Stimulated activated CD8-positive, alpha-beta memory T cell treated with anti-CD3 and anti-CD28 coated beads, Interleukin-15, amount 100 ng/mL, for 24 hours (primary cell): ENCODE measurements around the gene ERBB2.
"Not testable (repeated sequence)": the region's sequence is repeated elsewhere in the genome, so short reads cannot be mapped to it uniquely, and the experiment has no call there.

ENCODE experiments used
- DNase-seq: peaks from one replicate; pipeline ENCODE4 v3.0.0-alpha.2; 2020; ENCODE audit warnings: low read depth

Gene ERBB2

DNA sequence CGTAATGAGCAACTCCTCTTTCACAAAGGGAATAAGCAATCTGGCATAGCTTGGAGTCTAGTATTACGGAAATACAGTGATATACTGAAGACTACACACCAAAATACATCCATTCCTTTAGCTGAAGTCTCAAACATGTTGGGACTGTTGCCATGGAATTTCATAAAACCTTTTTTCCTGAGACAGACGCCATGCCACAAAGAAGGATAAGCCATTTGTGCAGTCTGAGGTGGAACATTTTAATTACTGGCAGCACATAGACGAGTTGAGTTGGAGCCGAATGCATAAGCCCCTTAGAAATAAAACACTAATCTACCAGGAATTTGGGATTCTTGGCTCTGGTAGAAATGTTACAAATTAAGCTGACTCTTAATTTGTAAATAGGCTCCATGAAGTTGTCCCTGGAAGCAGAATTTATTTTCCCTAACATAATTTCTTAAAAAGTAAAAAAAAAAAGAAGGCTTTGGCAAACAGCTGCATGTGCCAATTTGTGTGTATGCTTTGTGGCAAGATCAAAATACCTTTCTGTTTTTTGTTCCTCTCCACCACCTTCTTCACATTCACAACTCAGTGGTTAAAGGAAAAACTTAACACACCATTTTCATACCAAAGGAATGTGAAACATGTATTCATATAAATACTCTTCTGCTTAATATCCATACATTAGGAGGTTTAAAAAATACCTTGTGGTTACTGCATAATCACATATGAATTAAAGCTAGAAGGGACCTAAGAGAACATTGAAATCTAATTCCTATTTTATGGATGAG, 63.4 kb downstream of the ERBB2 start:
- DNase-seq, result no peak

DNA sequence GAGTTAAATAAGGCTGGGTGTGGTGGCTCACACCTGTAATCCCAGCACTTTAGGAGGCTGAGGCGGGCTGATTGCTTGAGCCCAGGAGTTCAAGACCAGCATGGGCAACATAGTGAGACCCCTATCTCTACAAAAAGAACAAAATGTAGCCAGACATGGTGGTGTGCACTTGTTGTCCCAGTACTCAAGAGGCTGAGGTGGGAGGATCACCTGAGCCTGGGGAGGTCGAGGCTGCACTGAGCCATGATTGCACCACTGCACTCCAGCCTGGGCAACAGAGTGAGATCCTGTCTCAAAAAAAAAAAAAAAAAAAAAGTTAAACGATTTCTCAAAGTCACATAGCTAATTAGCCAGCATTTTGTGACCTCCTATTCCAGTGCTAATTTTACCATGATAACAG, 64.3 kb downstream of the ERBB2 start:
- not testable (repeated sequence) for DNase-seq

DNA sequence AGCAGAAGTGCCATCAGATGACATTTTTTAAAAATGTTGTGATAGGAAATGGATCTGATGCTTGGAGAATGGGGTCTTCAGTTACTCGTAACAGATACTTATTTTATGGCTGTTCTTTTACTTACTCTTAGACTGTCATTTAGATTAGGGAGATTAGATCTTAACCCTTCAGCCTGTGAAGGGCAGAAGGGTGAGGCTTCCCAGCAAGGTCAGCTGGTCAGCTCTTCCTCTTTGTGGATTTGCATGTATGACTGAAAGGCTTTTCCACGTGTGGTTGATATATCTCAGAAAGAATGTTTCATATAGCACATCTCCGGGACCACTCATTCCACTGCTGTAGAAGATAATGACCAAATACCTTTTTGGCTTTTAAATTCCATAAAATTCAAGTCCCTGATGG, 65.3 kb downstream of the ERBB2 start:
- DNase-seq, result no peak

DNA sequence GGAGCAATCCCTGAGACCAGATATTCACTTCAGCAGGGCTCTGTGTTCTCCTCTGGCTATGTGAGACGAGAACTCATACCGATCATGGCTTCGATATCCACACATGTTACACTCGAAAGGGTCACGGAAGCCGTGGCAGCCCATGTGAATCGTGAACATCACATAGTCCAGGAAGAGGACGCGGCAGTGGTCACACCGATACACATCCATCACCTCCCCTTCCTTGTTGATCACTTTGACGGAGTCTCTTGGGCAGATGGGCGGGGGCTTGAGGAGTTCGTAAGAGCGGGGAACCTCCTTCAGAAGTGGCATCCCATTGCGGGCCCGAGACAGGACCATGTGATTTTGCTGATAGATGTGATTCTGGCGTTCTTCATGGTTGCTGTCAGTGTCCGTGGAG, 65.9 kb downstream of the ERBB2 start:
- DNase-seq, result no peak

DNA sequence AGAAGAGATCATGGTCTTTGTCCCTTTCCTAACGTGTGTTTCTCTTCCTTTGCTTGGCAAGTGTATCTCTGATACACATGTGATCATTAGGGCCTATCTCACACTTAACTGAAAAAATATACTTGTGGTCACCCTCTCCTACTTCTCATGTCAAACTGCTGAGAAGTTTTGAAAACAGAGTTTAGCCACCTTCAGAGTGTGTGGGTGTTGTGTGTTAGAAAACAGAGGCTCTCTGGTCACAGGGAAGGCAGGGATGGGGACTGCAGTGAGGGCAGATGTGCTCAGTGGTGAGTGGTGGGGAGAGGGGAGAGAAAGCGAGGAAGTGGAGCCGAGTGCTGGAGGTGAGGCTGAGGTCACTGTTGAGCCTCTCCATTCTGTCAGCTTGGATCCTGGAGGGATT, 67.3 kb downstream of the ERBB2 start:
- DNase-seq, result no peak

DNA sequence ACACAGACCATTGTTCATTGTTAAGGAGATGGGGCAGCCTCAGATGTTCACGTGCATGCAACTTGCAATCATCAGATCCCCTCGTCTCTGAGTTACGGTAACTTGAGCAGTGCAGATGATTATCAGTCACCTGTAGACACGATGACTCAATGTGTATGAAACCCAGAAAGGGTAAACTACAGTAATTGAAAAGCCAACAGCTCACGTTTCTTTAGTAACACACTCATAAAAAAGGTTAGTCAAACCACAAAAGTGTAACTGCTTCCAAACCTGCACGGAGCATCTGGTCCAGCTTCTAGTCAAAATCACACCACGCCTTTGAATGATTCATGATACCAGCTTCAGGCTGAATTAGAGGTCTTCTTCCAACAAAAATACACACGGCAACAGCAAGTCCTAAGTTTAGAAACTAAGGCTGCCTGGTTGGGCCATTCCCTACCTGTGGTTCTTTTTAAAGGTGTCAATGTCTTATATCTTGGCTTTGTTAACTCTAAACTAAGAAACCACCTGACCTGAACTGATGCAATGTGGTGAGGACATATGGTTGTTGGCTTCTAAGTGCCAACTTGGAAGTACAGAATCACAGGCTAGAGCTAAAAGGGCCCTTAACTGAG, 70.2 kb downstream of the ERBB2 start:
- DNase-seq, result no peak

DNA sequence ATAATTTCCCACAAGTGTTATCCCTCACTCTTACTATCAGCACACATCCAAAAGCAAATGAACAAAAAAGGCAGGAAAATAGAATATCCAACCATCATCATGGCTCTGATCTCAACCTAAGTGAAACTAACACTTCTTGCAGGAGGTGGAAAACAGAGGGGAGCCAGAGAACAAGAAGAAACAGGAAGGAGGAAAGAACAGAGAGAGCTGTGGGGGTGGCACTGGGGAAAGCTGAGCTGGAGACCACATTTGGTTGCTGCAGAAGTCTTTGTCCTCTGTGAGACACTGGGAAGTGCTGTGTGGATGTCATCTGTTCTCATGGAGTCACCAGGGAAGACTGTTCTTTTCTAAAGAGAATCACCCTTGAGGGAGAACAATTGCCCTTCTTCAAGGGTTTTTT, 72.6 kb downstream of the ERBB2 start:
- no peak for DNase-seq

DNA sequence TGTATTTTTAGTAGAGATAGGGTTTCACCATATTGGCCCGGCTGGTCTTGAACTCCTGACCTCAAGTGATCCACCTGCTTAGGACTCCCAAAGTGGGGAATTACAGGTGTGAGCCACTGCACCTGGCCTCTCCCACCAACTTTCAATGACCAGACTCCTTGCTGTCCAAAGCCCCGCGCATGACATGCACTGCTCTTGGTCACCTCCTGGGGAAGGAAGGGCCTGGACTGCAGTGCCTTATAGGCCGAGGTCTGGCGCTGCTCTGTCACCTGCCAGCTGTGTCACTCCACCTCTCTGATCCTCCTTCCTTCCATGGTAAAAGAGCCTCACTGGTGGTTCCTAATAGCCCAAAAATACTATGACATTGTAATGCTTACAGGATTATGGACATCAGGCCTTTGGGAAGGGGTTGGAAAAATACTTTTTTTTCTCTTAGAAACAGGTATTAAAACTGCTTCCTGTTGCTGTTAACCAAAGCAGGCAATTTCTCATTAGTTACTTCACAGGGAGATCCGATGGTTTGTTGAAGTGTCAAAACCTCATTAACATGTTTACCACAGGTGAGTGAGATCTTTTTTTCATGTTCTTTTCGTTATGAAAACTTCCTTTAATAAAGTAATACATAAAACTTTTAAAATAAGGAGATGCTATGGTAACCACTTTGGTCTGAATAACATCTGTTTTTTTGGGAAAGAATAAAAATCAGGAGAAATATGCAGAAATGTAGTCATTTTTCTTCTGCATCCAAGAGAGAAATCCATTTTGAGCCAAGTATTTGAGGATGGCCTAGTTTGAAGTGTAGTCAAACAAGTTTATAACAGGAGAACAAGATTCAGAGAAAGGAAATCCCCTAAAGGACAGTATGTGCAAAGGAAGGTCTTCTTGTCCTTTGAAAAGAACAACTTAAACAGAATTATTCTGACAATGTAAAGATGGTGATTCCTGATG, 73.4 kb downstream of the ERBB2 start:
- DNase-seq, result no peak

DNA sequence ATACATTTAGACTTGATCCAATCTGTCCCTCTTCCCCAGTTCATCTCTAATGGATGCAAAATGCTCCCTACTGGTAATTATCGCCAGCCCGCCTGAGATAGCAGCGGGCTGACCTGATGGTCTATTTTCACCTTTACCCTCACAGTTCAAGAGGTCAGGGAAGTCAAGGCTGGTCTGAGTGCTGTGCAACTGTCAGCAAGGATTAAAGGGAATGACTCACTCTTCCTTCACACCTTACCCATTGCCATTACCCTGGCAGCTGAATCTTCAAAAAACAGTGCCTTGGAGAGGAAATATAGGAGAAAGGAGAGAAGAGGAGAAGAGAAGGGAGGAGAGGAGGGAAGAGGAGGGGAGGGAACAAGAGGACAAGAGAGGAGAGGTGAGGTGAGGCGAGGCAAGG, 74.2 kb downstream of the ERBB2 start:
- DNase-seq, result no peak

DNA sequence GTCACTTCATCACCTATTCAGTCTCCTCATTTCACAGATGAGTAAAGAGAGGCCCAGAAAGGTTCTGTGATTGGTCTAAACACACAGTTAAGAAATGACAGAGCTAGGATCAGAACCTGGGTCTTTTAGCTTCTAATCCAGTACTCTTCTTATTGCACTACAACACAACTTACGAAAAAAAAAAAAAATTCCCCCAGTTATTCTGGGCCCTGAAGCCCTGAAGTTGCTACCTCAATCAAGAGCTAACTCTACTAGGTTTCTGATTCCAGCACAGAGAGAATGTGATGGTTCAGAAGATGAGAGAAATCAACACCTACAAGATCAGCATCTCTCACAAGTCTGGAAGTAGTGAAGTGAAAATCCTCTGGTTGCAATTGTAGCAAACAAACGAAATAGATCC, 75.2 kb downstream of the ERBB2 start:
- no peak for DNase-seq

DNA sequence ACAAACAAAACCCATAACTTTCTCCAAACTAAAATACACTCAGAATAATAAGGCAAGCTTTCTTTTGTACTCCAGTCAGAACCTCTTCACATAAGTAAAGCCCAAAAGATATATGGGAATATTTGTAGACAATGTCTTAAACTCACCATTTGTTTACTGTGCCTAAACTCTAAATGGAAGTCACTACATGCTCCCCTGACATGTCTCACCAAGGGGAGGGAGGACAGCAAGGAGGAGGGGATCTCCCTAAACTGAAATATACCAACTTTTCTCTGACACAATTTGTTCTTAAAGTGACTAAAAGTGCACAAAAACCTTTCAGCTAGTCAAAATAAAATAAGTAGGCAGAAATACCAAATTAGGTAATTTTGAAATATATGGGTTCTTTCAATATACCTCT, 76.4 kb downstream of the ERBB2 start:
- DNase-seq, result no peak

DNA sequence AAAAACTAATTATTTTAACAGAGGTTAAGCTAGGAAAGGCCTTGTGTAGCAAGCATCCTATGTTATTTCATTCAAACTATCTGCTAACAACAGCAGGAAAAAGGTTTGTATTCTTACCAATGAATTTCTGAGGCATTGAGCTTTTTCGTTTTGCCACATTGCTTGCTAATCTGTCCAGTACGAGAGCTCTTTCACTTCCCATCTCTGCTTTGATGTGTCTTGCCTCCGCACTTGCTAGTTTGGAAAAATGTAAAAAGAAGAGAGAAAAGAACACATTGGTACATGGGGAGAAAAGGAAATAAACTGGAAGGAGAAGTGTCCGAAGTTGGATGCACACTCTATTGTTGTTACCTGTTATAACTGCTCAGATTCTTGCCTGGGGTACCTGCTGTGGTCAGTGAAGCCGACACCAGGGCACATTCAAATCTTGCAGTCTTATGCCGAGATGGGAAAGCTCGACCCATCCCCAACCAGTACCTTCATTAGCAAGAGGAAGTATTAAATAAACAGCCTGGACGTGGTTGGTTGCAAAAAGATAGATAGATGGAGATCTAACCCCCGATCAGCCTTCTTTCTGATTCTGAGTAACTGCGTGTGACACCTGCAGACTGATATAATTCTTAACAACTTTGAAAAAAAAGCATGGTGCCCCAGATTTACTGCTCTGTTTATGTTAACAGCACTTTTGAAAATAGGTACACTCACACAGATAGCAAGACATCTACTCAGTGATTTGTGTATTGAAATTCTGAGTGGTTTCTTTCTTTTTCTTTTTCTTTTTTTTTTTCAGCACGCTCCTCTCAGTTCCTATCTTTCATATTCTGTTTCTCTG, 77.9 kb downstream of the ERBB2 start:
- DNase-seq, result no peak
